Measurements from ENCODE around the gene FCMR.

FCMR gene

DNA sequence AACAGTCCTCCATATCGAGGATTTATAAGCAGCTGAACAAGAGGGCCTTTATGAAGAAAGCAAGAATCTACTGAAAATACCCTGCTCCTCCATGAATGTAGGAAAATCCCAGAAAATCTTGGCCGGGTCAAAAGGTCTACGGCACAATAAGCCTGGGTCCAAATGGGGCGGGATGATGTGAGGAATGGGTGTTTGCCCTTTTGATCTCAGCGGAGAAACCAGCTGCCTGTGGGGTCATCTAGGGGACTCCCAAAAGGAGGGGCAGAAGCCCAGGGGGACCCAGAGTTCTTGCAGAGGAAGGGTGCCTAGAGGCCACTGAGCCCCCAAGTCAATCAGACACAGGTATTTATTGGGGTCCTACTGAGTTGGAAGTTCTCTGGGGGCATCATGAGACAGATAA, 35.9 kb upstream of the FCMR start:
- no peaks in the 10 kb centered on the region for H3F3A ChIP-seq (ENCODE audit: insufficient read depth, low read length)
- TF ChIP-seq, protein P1, sequence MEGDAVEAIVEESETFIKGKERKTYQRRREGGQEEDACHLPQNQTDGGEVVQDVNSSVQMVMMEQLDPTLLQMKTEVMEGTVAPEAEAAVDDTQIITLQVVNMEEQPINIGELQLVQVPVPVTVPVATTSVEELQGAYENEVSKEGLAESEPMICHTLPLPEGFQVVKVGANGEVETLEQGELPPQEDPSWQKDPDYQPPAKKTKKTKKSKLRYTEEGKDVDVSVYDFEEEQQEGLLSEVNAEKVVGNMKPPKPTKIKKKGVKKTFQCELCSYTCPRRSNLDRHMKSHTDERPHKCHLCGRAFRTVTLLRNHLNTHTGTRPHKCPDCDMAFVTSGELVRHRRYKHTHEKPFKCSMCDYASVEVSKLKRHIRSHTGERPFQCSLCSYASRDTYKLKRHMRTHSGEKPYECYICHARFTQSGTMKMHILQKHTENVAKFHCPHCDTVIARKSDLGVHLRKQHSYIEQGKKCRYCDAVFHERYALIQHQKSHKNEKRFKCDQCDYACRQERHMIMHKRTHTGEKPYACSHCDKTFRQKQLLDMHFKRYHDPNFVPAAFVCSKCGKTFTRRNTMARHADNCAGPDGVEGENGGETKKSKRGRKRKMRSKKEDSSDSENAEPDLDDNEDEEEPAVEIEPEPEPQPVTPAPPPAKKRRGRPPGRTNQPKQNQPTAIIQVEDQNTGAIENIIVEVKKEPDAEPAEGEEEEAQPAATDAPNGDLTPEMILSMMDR (IDR thresholded peaks at IDR 0.05; ENCODE audit: low read length): no peak
- TF ChIP-seq EZH2 (IDR thresholded peaks at IDR 0.05; ENCODE audit: borderline replicate concordance, low read length): no peak
- H3K4me2 ChIP-seq (ENCODE audit: low read length): no peak overlapping the region

DNA sequence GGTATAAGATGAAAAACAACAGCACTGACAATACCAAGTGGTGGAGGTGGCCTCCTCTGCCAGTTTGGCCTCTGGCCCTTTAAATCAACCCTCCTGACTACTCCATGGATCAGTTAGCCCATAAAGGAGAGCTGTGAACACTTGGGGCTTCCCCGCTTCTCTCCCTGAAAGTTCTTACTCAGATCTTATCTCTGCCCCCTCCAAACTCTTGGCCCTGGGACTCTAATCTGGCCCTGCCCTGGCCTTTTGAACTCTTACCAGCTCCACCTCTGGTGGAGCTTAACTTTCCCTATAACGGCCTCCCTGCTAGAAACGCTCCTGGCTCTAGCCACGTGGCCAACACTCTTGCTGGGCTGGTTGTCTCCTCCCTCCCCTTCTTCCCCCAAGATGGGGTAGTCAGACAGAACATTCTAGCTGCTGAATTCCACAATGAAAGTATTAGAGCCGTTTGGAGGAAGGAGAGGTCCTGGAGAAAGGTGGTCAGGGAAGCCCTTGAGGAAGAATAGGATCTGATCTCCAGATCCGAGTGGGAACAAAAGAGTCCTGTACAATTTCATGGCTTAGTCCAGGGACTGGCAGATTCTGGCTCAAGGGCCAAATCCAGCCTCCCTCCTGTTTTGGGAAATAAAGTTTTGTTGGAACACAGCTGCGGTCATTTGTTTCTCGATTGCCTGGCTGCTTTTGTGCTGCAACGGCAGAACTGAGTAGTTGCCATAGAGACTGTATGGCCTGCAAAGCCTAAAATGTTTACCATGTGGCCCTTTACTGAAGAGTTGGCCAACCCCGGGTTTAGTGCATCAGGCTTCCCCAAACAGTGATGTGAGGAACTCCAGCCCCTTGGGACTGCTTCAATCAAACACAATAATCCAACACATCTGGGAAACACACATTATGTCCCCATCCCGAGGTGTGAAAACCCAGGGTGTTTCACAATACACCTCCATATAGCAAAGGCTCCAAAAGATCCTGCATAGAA, 34.0 kb upstream of the FCMR start:
- TF ChIP-seq EZH2 (IDR thresholded peaks at IDR 0.05; ENCODE audit: borderline replicate concordance, low read length): no peak
- TF ChIP-seq, protein P1 (IDR thresholded peaks at IDR 0.05; ENCODE audit: low read length): no peak
- H3K79me2 ChIP-seq (ENCODE audit: insufficient read depth, low read length): no peaks in the 10 kb centered on the region
- H3K4me2 ChIP-seq (ENCODE audit: low read length): no peak overlapping the region
- H3K9me2 ChIP-seq (ENCODE audit: low read depth, low read length): no peaks in the 10 kb centered on the region
- H4K20me1 ChIP-seq (ENCODE audit: insufficient read depth, low read length): no peaks in the 10 kb centered on the region
- no peak overlapping the region for H3K9ac ChIP-seq (ENCODE audit: low read length)
- H3K4me1 ChIP-seq (ENCODE audit: insufficient read depth, low read length, severe bottlenecking): no peaks in the 10 kb centered on the region
- H3K27ac ChIP-seq (ENCODE audit: low read depth, low read length, poor library complexity, severe bottlenecking): no peak overlapping the region
- H2AFZ ChIP-seq (ENCODE audit: low read length): no peak overlapping the region
- H3K4me3 ChIP-seq (ENCODE audit: low read depth, low read length, poor library complexity, severe bottlenecking): no peak overlapping the region
- H3F3A ChIP-seq (ENCODE audit: insufficient read depth, low read length): no peaks in the 10 kb centered on the region
- no peaks in the 10 kb centered on the region for H3K9me3 ChIP-seq (ENCODE audit: low read length)
- H3K27me3 ChIP-seq (ENCODE audit: insufficient read depth, low read length): 0 out of 2 replicates have a peak, but pooled peaks cover 4% of the 10 kb centered on the region
- no peaks in the 10 kb centered on the region for H3K36me3 ChIP-seq (ENCODE audit: insufficient read depth, low read length)

More for the DNA sequence above, 35.9 kb upstream of the FCMR start:
- no peaks in the 10 kb centered on the region for H3K4me1 ChIP-seq (ENCODE audit: insufficient read depth, low read length, severe bottlenecking)
- no peaks in the 10 kb centered on the region for H3K79me2 ChIP-seq (ENCODE audit: insufficient read depth, low read length)
- no peaks in the 10 kb centered on the region for H3K9me3 ChIP-seq (ENCODE audit: low read length)
- H4K20me1 ChIP-seq (ENCODE audit: insufficient read depth, low read length): no peaks in the 10 kb centered on the region
- no peak overlapping the region for H3K4me3 ChIP-seq (ENCODE audit: low read depth, low read length, poor library complexity, severe bottlenecking)
- no peaks in the 10 kb centered on the region for H3K9me2 ChIP-seq (ENCODE audit: low read depth, low read length)
- H2AFZ ChIP-seq (ENCODE audit: low read length): no peak overlapping the region
- no peak overlapping the region for H3K9ac ChIP-seq (ENCODE audit: low read length)
- no peaks in the 10 kb centered on the region for H3K27me3 ChIP-seq (ENCODE audit: insufficient read depth, low read length)
- H3K27ac ChIP-seq (ENCODE audit: low read depth, low read length, poor library complexity, severe bottlenecking): no peak overlapping the region
- no peaks in the 10 kb centered on the region for H3K36me3 ChIP-seq (ENCODE audit: insufficient read depth, low read length)

DNA sequence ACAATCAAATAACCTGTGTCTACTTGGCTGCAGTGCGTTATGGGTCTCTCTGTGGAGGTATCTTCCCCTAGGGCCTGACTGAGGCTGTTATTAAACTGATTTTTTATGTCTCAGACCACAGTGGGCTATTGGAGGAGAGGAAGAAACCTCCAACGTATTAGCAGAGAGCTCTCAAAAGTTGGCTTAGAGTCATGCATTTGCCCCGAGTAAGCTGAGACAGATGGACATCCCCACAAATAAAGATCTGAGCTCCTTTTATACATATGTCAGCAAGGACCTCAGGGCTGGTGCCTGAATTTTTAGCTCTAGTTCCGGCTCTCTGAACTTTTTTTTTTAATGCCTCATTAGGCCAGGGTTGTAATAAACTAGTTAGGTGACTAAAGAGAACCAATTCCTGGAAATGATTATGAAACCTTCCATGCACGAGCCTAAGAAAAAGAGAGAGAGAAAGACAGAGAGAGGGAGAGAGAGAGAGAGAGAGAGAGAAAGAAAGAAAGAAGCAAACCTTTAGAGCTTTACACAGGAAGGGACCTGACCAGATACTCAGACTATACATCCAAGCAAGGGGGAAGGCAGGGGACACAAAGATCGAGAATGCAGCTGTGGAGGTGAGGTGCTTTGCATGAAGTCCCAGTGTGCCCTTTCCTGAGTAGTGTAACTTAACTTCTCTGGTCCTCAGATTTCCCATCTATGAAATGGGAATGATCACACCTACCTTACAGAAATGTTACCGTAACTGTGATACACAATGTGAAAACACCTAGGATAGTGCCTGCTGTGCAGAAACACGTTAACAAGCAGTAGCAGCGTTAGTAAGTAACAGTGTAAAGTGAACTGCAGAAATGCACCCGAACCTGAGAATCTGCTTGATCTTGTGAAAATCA, 33.0 kb upstream of the FCMR start:
- H3K4me2 ChIP-seq (ENCODE audit: low read length): no peak overlapping the region
- H2AFZ ChIP-seq (ENCODE audit: low read length): no peak overlapping the region

More for the DNA sequence above, 33.0 kb upstream of the FCMR start:
- Histone ChIP-seq H3K9ac (ENCODE audit: low read length) (no peak overlapping the region), H3K9me3 (ENCODE audit: low read length) (no peaks in the 10 kb centered on the region), H3K4me3 (ENCODE audit: low read depth, low read length, poor library complexity, severe bottlenecking) (no peak overlapping the region), H3K4me1 (ENCODE audit: insufficient read depth, low read length, severe bottlenecking) (no peaks in the 10 kb centered on the region), H4K20me1 (ENCODE audit: insufficient read depth, low read length) (no peaks in the 10 kb centered on the region), H3K79me2 (ENCODE audit: insufficient read depth, low read length) (no peaks in the 10 kb centered on the region), H3F3A (ENCODE audit: insufficient read depth, low read length) (no peaks in the 10 kb centered on the region), H3K27ac (ENCODE audit: low read depth, low read length, poor library complexity, severe bottlenecking) (no peak overlapping the region), H3K27me3 (ENCODE audit: insufficient read depth, low read length) (0 out of 2 replicates have a peak, but pooled peaks cover 4% of the 10 kb centered on the region), H3K9me2 (ENCODE audit: low read depth, low read length) (no peaks in the 10 kb centered on the region), H3K36me3 (ENCODE audit: insufficient read depth, low read length) (no peaks in the 10 kb centered on the region)
- TF ChIP-seq, protein P1 (IDR thresholded peaks at IDR 0.05; ENCODE audit: low read length): no peak
- TF ChIP-seq EZH2 (IDR thresholded peaks at IDR 0.05; ENCODE audit: borderline replicate concordance, low read length): no peak

Measured in OCI-LY1 (cell line).